Left renal pelvis (tissue), 4 donors: Measurements from ENCODE around the gene STON1. TPM values are rescaled to one million over a fixed set of nuclear protein-coding genes. Genes with fewer than 3 reads are reported as not detected.
"Not testable (repeated sequence)": the region's sequence is repeated elsewhere in the genome, so short reads cannot be mapped to it uniquely, and the experiment has no call there.

Experiments
- DNase-seq, 4 donors: peaks; one replicate each; pipeline ENCODE4 v3.0.0-alpha.2; 2013; ENCODE audit warnings: low read depth in 4 of 4, low spot score in 3 of 4
- polyA plus RNA-seq, 4 donors: library from polyadenylated mRNA; unstranded; fragments of 120-200 nt; gene quantifications; one replicate each; pipeline ENCODE4 v1.2.1, GENCODE V29; 2013; ENCODE audit not compliant: insufficient read length in 4 of 4

STON1 gene
- polyA plus RNA-seq, 4 donors = 22.8 to 42.7 (median 35.6) TPM

- DNase-seq = no peak
Observed at GRCh38 chr2:48527226-48527885, 2.6 kb upstream of the STON1 start.

DNA sequence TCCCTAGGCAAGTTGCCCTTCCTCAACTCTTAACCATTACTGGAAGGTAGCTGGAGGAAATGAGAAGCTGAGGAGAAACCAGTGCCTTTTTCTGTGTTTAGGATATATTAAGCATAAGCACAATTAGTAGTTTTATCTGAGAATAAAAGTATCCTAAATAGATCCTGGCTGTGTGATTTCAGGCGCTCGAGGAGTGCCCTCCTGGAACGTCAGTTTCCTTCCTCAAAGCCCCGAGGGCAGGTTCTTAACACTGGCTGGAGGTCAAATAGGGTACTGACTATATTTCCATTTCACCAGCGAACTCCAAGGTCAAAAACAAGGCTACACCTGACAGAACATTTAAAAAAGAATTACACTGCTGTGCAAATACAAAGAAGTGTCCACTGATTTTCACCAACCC is 1.5 kb upstream of the STON1 start:
- DNase-seq = no peak

GRCh38 chr2:48529194-48529593 is 760 bp upstream of the STON1 start:
- no peak for DNase-seq

DNA sequence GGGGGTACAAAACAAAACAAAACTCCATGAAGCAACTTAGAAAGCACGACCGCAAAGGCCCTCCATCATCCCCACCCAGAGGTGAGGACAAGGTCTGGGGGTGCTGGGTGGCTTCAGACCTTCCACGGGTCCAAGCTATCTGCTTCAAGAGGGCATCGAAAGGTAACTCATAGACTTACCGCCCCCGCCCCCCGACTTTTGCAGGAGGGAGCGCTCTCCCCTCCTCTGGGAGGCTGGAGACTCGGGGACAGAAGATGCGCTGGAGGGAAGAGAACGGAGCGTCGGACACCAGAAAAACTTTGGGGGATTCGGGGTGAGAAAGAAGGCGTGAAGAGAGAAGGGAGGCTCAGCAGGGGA is 300 bp upstream of the STON1 start:
- no peak for DNase-seq

- DNase-seq = peak in 3 of 4 donors; percentile 57 to 68 (median 57)
Observed at GRCh38 chr2:48531141-48531648, 1.2 kb downstream of the STON1 start.

GRCh38 chr2:48532174-48532573 is 2.2 kb downstream of the STON1 start:
- no peak for DNase-seq

DNA sequence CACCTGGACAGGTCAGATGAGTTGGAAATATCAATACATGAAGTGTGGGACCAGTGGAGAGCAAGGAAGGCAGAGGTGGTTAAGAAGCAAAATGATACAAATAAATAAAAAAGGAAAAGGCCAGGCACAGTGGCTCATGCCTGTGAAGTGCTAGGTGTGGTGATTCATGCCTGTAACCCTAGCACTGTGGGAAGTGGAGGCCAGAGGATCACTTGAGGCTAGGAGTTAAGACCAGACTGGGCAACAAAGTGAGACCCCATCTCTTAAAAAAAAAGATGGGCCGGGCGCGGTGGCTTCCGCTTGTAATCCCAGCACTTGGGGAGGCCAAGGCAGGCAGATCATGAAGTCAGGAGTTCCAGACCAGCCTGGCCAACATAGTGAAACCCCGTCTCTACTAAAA is 2.9 kb downstream of the STON1 start:
- DNase-seq = no peak

- no peak for DNase-seq
Observed at GRCh38 chr2:48534781-48535180, 4.8 kb downstream of the STON1 start.

- DNase-seq = no peak
Observed at GRCh38 chr2:48540237-48540935, 10.4 kb downstream of the STON1 start.

- DNase-seq = no peak
Observed at GRCh38 chr2:48541666-48542389, 11.9 kb downstream of the STON1 start.

- DNase-seq = no peak
Observed at GRCh38 chr2:48543895-48544294, 13.9 kb downstream of the STON1 start.

GRCh38 chr2:48545244-48545643 is 15.3 kb downstream of the STON1 start:
- DNase-seq = no peak

GRCh38 chr2:48548840-48549239 is 18.9 kb downstream of the STON1 start:
- no peak for DNase-seq

DNA sequence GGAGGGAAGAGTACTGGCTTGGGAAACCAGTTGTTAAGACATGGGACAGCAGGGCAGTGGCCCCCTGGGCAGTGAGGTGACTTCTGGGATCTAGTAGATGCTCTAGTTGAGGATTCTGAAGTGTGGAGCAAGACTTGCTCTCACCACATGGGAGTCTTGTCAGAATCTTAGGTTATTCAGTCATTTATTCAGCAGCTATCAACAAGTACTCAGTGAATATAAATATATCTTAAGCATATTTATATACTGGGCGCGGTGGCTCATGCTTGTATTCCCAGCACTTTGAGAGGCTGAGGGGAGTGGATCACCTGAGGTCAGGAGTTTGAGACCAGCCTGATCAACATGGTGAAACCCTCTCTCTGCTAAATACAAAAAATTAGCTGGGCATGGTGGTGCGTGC is 20.0 kb downstream of the STON1 start:
- DNase-seq = no peak

DNA sequence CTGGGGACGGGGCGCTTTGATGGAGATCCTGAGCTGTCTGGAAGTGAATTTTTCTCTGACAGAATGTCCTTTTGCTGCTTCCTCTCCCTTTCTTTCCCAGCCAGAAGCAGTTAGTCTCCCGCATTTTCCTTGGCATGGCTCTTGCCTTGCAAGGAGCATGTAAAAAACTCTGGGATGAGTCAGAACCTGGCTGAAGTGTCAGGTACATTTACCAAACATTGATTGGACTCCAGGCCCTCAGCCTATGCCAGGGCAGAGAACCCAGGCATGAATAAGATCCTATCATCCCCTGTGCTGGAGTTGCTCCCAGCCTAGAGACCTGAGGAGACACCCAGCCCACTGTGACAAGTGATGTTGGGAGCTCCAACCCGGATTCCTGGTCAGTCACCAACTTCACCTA is 21.6 kb downstream of the STON1 start:
- no peak for DNase-seq

- not testable (repeated sequence) for DNase-seq
Observed at GRCh38 chr2:48555071-48555470, 25.1 kb downstream of the STON1 start.

DNA sequence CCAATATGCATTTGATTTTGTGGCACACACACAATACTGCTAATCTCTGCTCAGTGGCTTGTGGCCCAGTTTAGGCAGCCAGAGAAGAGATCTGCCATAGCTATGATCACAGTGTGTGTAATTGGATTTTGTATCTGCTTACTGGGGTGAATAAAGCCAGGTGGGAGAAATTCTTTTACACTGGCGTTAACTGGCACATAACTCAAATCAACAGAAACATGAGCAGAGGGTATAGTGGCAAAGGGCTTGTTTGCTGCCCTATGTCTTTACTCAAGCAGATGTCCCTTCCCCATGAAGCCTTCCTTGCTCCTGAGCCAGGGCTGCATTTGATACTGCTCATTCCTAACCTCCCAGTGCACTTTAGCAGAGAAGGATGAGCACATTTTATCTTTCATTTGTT is 28.5 kb downstream of the STON1 start:
- DNase-seq = no peak

GRCh38 chr2:48560546-48561209 is 30.7 kb downstream of the STON1 start:
- no peak for DNase-seq

DNA sequence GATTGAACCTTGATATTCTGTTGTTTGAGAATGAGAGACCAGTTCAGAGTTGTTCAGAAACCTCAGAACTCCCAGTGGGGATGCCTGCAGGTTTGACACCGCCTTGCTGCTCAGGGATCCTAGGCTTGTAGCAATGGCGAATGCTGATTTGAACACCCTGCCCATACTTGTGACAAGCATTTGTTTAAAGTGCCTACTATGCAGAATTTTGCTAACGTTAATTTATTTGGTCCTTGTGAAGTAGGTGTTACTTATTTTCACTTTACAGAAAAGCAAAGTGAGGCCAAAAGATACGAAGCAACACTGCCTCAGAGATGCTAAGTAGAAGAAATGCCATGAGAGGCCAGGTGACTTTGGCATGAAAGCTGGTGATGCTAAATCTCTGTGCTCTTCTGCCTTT is 32.3 kb downstream of the STON1 start:
- DNase-seq = no peak

DNA sequence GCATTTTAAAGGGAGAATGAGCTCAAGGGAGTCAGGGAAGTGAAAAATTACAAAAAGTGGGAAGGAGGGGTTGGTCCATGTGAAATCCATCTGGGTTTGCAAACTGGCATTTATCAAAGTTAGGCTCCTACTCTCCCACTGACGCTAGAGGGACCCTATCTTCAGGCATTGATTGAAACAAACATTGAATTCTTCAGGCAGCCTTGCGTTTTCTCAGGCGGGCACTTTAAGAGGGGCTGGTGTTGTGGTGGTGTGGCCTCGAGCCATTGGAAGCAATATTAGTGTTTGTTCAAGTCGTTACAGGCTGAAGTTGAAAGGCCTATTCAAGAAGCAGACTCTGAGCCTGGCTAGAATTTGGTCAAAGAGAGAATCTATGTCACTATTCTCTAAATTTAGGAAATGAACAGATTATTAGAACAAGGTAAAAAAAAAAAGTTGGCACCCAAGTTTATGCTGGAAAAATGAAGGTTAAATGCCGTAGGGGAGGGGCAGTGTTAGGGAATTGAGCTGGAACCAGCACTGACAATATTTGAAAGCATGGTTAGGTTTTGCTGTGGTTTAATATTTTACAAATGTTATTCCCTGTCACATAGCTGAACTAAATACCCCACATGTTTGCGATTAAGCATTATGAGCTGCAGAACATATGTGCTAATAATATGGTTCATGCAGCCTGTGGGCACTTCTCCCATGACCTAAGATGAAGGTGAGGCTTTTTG is 36.8 kb downstream of the STON1 start:
- DNase-seq = no peak

DNA sequence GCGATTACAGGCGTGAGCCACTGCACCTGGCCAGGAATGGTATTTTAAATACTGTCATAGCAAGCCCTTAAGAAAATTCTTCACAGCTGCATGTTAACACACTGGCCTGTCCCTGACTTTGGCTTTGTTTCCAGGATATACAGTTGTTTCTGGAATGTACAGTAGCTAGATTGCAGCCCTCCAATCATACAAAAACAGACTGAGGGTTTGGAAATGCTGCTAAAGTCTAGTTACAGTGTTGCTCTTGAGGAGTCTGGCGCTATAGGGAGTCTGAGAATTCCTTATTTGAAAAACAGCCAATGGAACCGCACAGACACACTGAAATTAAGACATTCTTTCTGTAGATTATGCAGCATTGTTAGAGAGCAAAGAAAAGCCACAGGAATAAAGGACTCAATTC is 37.7 kb downstream of the STON1 start:
- no peak for DNase-seq
